WTC11 (cell line): ENCODE results near the gene RPS6KC1. TPM values are rescaled to one million over a fixed set of nuclear protein-coding genes. Genes with fewer than 3 reads are reported as not detected.
A peak's percentile ranks its signal among the peaks of the same experiment; 100 is the strongest.

Source experiments
- ATAC-seq: fragments of 200-7000 bp; cut with Tn5 transposase; 2 replicates; pipeline ENCODE4 v1.10.0; 2021; ENCODE audit warnings: mild to moderate bottlenecking, moderate library complexity
- CTCF ChIA-PET: fragments of 300-600 bp; sonication (Branson Sonifier 250); formaldehyde crosslinking; loops from one replicate; lab custom pipeline; 2021; ENCODE audit warnings: antibody characterized with exemption; lab: Charles Lee
- POLR2A ChIA-PET: fragments of 350-600 bp; sonication (Branson Sonifier 250); formaldehyde crosslinking; loops from one replicate; lab custom pipeline; 2021; ENCODE audit warnings: antibody characterized with exemption; lab: Charles Lee
- DNase-seq: peaks from one replicate; pipeline ENCODE4 v3.0.0; 2021; ENCODE audit warnings: low spot score
- H3K27ac Mint-ChIP-seq: 2 replicates; pipeline ENCODE4 v1.8.0; 2021; ENCODE audit warnings: mixed read lengths
- H3K27me3 Mint-ChIP-seq: 2 replicates; pipeline ENCODE4 v1.8.0; 2021; ENCODE audit warnings: low read depth, mild to moderate bottlenecking, moderate library complexity, mixed read lengths
- H3K36me3 Mint-ChIP-seq: 2 replicates; pipeline ENCODE4 v1.8.0; 2021; ENCODE audit warnings: mixed read lengths
- H3K4me1 Mint-ChIP-seq: 2 replicates; pipeline ENCODE4 v1.8.0; 2022; ENCODE audit warnings: mixed read lengths
- H3K4me3 Mint-ChIP-seq: 2 replicates; pipeline ENCODE4 v1.8.0; 2021; ENCODE audit warnings: mild to moderate bottlenecking, moderate library complexity, mixed read lengths
- H3K9me3 Mint-ChIP-seq: 2 replicates; pipeline ENCODE4 v1.8.0; 2021; ENCODE audit warnings: mixed read lengths
- AFF4 ChIP-seq: sonication (generic); formaldehyde crosslinking; IDR thresholded peaks from 2 replicates; pipeline ENCODE4 v1.8.1; 2023; ENCODE audit warnings: mild to moderate bottlenecking, missing genetic modification reagents, borderline replicate concordance
- ATF1 ChIP-seq: sonication (generic); formaldehyde crosslinking; IDR thresholded peaks from 2 replicates; pipeline ENCODE4 v1.8.1; 2023; ENCODE audit warnings: mild to moderate bottlenecking, moderate library complexity, missing genetic modification reagents
- ATF3 ChIP-seq: sonication (generic); formaldehyde crosslinking; conservative IDR thresholded peaks from 2 replicates; pipeline ENCODE4 v1.8.1; 2022; ENCODE audit warnings: mild to moderate bottlenecking, missing genetic modification reagents
- ATF6 ChIP-seq: sonication (generic); formaldehyde crosslinking; IDR thresholded peaks from 2 replicates; pipeline ENCODE4 v1.8.1; 2023; ENCODE audit warnings: mild to moderate bottlenecking, missing genetic modification reagents
- E2F1 ChIP-seq: sonication (generic); formaldehyde crosslinking; IDR thresholded peaks from 2 replicates; pipeline ENCODE4 v1.8.0; 2022; ENCODE audit warnings: mild to moderate bottlenecking, missing genetic modification reagents
- EMX1 ChIP-seq: fragments of 250-450 bp; sonication (Bioruptor Pico); IDR thresholded peaks from 2 replicates; pipeline ENCODE4 v1.8.0; 2021; ENCODE audit warnings: mild to moderate bottlenecking
- ETV6 ChIP-seq: sonication (generic); formaldehyde crosslinking; IDR thresholded peaks from 2 replicates; pipeline ENCODE4 v1.8.1; 2022; ENCODE audit warnings: mild to moderate bottlenecking, missing genetic modification reagents
- IRF2 ChIP-seq: sonication (generic); formaldehyde crosslinking; IDR thresholded peaks from 2 replicates; pipeline ENCODE4 v1.8.0; 2022; ENCODE audit warnings: low read depth, missing genetic modification reagents, borderline replicate concordance
- NFYB ChIP-seq: sonication (generic); formaldehyde crosslinking; conservative IDR thresholded peaks from 2 replicates; pipeline ENCODE4 v1.8.0; 2022; ENCODE audit warnings: low read depth, missing genetic modification reagents
- NR1H2 ChIP-seq: sonication (generic); formaldehyde crosslinking; IDR thresholded peaks from 2 replicates; pipeline ENCODE4 v1.9.0; 2021; ENCODE audit warnings: mild to moderate bottlenecking, moderate library complexity, missing genetic modification reagents
- PRDM15 ChIP-seq: sonication (generic); formaldehyde crosslinking; IDR thresholded peaks from 2 replicates; pipeline ENCODE4 v1.8.0; 2022; ENCODE audit warnings: missing genetic modification reagents
- SP1 ChIP-seq: sonication (generic); formaldehyde crosslinking; conservative IDR thresholded peaks from 2 replicates; pipeline ENCODE4 v1.8.1; 2022; ENCODE audit warnings: missing genetic modification reagents
- ZNF232 ChIP-seq: sonication (generic); formaldehyde crosslinking; IDR thresholded peaks from 2 replicates; pipeline ENCODE4 v1.8.0; 2022; ENCODE audit warnings: mild to moderate bottlenecking, missing genetic modification reagents
- ZNF317 ChIP-seq: sonication (generic); formaldehyde crosslinking; IDR thresholded peaks from 2 replicates; pipeline ENCODE4 v1.8.1; 2023; ENCODE audit warnings: low read depth, mild to moderate bottlenecking, moderate library complexity, missing genetic modification reagents, borderline replicate concordance
- ZNF532 ChIP-seq: fragments of 250-450 bp; sonication (Bioruptor Pico); IDR thresholded peaks from 2 replicates; pipeline ENCODE4 v1.9.0; 2021; ENCODE audit warnings: mild to moderate bottlenecking, borderline replicate concordance
- ZNF671 ChIP-seq: fragments of 250-450 bp; sonication (Bioruptor Pico); IDR thresholded peaks from 2 replicates; pipeline ENCODE4 v1.8.0; 2021; ENCODE audit warnings: mild to moderate bottlenecking
- total RNA-seq: library from RNA; stranded (reverse); gene quantifications from 3 replicates; pipeline ENCODE4 v1.2.3, GENCODE V29; 2021

Gene RPS6KC1
- total RNA-seq, 1 experiment from 2014 or later: 17.4 TPM

- ChIA-PET CTCF (no interaction called here), POLR2A (no interaction called here)
- Mint-ChIP-seq H3K4me1 (peaks cover 24% of the 10 kb centered on the region), H3K27me3 (no peaks in the 10 kb centered on the region), H3K27ac (0 out of 2 replicates have a peak overlapping the region, but pooled peaks have one; percentile 16), H3K36me3 (no peaks in the 10 kb centered on the region), H3K4me3 (peak overlapping the region; percentile 55), H3K9me3 (no peaks in the 10 kb centered on the region)
- DNase-seq (no peak), ATAC-seq (peak; percentile 83)
- TF ChIP-seq EMX1 (CRISPR knock-in tag): no peak
- no peak for TF ChIP-seq ZNF671 (CRISPR knock-in tag)
- no peak for TF ChIP-seq ATF3
- no peak for TF ChIP-seq ATF6 (CRISPR knock-in tag)
- TF ChIP-seq SP1 (CRISPR knock-in tag): no peak
- no peak for TF ChIP-seq PRDM15 (CRISPR knock-in tag)
- TF ChIP-seq NFYB (CRISPR knock-in tag): no peak
- TF ChIP-seq E2F1 (CRISPR knock-in tag): no peak
- no peak for TF ChIP-seq ATF1 (CRISPR knock-in tag)
- no peak for TF ChIP-seq ETV6
- no peak for TF ChIP-seq IRF2 (CRISPR knock-in tag)
- TF ChIP-seq ZNF317 (CRISPR knock-in tag): no peak
Observed at GRCh38 chr1:213260311-213261075, 209.5 kb downstream of the RPS6KC1 start.

GRCh38 chr1:213264531-213264930 is 213.5 kb downstream of the RPS6KC1 start:
- no peak for TF ChIP-seq NR1H2 (CRISPR knock-in tag)
- TF ChIP-seq ZNF532: no peak
- TF ChIP-seq AFF4 (CRISPR knock-in tag): no peak
- no peak for TF ChIP-seq ZNF232 (CRISPR knock-in tag)
- H3K9me3 Mint-ChIP-seq: 0 out of 2 replicates have a peak, but pooled peaks cover 5% of the 10 kb centered on the region
- ChIA-PET POLR2A (no interaction called here), CTCF (no interaction called here)
- no peak overlapping the region for H3K4me3 Mint-ChIP-seq
- no peak overlapping the region for H3K27ac Mint-ChIP-seq
- peaks cover 12% of the 10 kb centered on the region for H3K4me1 Mint-ChIP-seq
- no peaks in the 10 kb centered on the region for H3K36me3 Mint-ChIP-seq
- H3K27me3 Mint-ChIP-seq: no peaks in the 10 kb centered on the region
- ATAC-seq: no peak
- DNase-seq: no peak
